ENCODE data around the gene ATP6V0A4.
"Not testable (repeated sequence)": the region's sequence is repeated elsewhere in the genome, so short reads cannot be mapped to it uniquely, and the experiment has no call there.

The ATP6V0A4 gene

GRCh38 chr7:138797715-138798320, at the start of gene ATP6V0A4, which contains the start of gene TMEM213:
ATP6V0A4 (minus strand) TSS chr7:138798196; CDS start chr7:138771247, 26,949 bp downstream.
TMEM213 (plus strand) TSS chr7:138797994; CDS start chr7:138798105, 111 bp downstream.
- DNase-seq: no peak

- DNase-seq: no peak
These were observed 47.7 kb upstream of the ATP6V0A4 start for GRCh38 chr7:138845711-138846110.

- DNase-seq: no peak
These were observed 45.9 kb upstream of the ATP6V0A4 start for GRCh38 chr7:138843632-138844580.

GRCh38 chr7:138842111-138842510, 44.1 kb upstream of the ATP6V0A4 start:
- DNase-seq: no peak

GRCh38 chr7:138838166-138838565, 40.2 kb upstream of the ATP6V0A4 start:
- no peak for DNase-seq

GRCh38 chr7:138837627-138838026, 39.6 kb upstream of the ATP6V0A4 start:
- DNase-seq: no peak

- no peak for DNase-seq
These were observed 37.1 kb upstream of the ATP6V0A4 start for GRCh38 chr7:138835087-138835486.

GRCh38 chr7:138834583-138834982, 36.6 kb upstream of the ATP6V0A4 start:
- DNase-seq: no peak

GRCh38 chr7:138833596-138833995, 35.6 kb upstream of the ATP6V0A4 start:
- no peak for DNase-seq

- no peak for DNase-seq
These were observed 35.0 kb upstream of the ATP6V0A4 start for GRCh38 chr7:138832966-138833365.

GRCh38 chr7:138829335-138829734, 31.3 kb upstream of the ATP6V0A4 start:
- DNase-seq: no peak

GRCh38 chr7:138828302-138828701, 30.3 kb upstream of the ATP6V0A4 start:
- no peak for DNase-seq

GRCh38 chr7:138825049-138825721, 27.2 kb upstream of the ATP6V0A4 start:
- DNase-seq: no peak

GRCh38 chr7:138822867-138823535, 25.0 kb upstream of the ATP6V0A4 start:
- DNase-seq: no peak

- no peak for DNase-seq
These were observed 23.9 kb upstream of the ATP6V0A4 start for GRCh38 chr7:138821912-138822311.

GRCh38 chr7:138819625-138820024, 21.6 kb upstream of the ATP6V0A4 start:
- no peak for DNase-seq

- DNase-seq: no peak
These were observed 18.7 kb upstream of the ATP6V0A4 start for GRCh38 chr7:138816650-138817049.

GRCh38 chr7:138814816-138815332, 16.9 kb upstream of the ATP6V0A4 start:
- DNase-seq: no peak

- DNase-seq: no peak
These were observed 15.9 kb upstream of the ATP6V0A4 start for GRCh38 chr7:138813945-138814344.

GRCh38 chr7:138811327-138811726, 13.3 kb upstream of the ATP6V0A4 start:
- not testable (repeated sequence) for DNase-seq

- DNase-seq: no peak
These were observed 11.3 kb upstream of the ATP6V0A4 start for GRCh38 chr7:138809346-138809745.

- no peak for DNase-seq
These were observed 6.6 kb upstream of the ATP6V0A4 start for GRCh38 chr7:138804618-138805017.

- DNase-seq: no peak
These were observed 4.7 kb upstream of the ATP6V0A4 start for GRCh38 chr7:138802706-138803105.
